ENCODE data around the gene TNFRSF8. TPM values are rescaled to one million over a fixed set of nuclear protein-coding genes. Genes with fewer than 3 reads are reported as not detected.

TNFRSF8 gene
- total RNA-seq, 1 experiment from 2014 or later: 20.8 TPM

DNA sequence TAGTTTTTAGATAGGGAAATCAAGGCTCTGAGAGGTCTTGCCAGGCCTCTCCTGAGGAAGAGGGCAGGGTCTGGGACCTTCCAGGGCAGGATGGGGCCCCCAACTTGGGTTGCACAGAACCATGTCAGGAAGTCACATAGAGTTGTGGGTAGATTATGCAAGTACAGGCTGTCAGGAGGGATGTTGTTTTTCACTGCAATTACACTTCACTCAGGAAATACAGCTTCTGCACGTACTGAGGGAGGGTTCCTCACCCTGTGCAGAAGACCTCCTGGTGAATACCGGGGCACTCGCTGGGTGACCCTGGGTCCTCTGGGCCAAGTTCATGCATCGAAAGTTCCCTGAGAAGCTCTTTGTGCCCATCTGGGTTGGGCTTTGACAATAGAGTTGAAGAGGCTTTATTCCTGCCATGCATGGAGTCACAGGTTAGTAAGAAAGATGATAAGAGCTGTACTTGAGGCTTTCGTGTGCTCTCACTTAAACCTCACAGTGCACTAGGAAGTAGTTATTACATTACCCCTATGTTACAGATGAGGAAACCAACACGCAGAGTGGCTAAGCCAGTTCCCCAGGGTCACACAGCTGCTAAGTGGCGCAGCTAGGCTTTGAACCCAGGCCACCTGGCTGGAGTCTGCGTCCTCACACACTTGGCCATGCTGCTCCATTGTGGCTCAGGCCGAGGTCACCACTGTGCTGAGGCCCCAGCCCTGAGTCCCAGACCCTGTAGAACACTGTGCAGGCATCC lies 87.5 kb downstream of the TNFRSF8 start:
- Mint-ChIP-seq H3K27ac (no peak overlapping the region), H3K4me1 (peaks cover 8% of the 10 kb centered on the region), H3K9me3 (peaks cover 3% of the 10 kb centered on the region; the same call in 1 of the 2 replicates), H3K4me3 (no peak overlapping the region), H3K36me3 (no peaks in the 10 kb centered on the region), H3K27me3 (ENCODE audit: low read depth) (peaks cover 16% of the 10 kb centered on the region)
- POLR2A ChIA-PET: no interaction called here
- CTCF ChIA-PET: interaction anchor here (0.6 to 3.3 kb wide), 6 partner anchors 26 to 506 kb away, joined by 3 to 15 read pairs (median 7); no protein-coding TSS in a partner anchor
- TF ChIP-seq, protein P1, sequence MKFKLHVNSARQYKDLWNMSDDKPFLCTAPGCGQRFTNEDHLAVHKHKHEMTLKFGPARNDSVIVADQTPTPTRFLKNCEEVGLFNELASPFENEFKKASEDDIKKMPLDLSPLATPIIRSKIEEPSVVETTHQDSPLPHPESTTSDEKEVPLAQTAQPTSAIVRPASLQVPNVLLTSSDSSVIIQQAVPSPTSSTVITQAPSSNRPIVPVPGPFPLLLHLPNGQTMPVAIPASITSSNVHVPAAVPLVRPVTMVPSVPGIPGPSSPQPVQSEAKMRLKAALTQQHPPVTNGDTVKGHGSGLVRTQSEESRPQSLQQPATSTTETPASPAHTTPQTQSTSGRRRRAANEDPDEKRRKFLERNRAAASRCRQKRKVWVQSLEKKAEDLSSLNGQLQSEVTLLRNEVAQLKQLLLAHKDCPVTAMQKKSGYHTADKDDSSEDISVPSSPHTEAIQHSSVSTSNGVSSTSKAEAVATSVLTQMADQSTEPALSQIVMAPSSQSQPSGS (CRISPR knock-in tag; IDR thresholded peaks at IDR 0.05; ENCODE audit: borderline replicate concordance, low read depth): no peak
- no peak for TF ChIP-seq ESRRA (CRISPR knock-in tag; IDR thresholded peaks at IDR 0.05; ENCODE audit: borderline replicate concordance)
- no peak for TF ChIP-seq FOXP1 (CRISPR knock-in tag; IDR thresholded peaks at IDR 0.05; ENCODE audit: borderline replicate concordance)
- TF ChIP-seq CREB1 (CRISPR knock-in tag; IDR thresholded peaks at IDR 0.05): no peak
- TF ChIP-seq GTF2I (CRISPR knock-in tag; conservative IDR thresholded peaks at IDR 0.05): no peak
- TF ChIP-seq, protein P2, sequence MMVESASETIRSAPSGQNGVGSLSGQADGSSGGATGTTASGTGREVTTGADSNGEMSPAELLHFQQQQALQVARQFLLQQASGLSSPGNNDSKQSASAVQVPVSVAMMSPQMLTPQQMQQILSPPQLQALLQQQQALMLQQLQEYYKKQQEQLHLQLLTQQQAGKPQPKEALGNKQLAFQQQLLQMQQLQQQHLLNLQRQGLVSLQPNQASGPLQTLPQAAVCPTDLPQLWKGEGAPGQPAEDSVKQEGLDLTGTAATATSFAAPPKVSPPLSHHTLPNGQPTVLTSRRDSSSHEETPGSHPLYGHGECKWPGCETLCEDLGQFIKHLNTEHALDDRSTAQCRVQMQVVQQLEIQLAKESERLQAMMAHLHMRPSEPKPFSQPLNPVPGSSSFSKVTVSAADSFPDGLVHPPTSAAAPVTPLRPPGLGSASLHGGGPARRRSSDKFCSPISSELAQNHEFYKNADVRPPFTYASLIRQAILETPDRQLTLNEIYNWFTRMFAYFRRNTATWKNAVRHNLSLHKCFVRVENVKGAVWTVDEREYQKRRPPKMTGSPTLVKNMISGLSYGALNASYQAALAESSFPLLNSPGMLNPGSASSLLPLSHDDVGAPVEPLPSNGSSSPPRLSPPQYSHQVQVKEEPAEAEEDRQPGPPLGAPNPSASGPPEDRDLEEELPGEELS (CRISPR knock-in tag; IDR thresholded peaks at IDR 0.05): no peak
- DNase-seq (ENCODE audit: low spot score): no peak
- ATAC-seq: no peak

DNA sequence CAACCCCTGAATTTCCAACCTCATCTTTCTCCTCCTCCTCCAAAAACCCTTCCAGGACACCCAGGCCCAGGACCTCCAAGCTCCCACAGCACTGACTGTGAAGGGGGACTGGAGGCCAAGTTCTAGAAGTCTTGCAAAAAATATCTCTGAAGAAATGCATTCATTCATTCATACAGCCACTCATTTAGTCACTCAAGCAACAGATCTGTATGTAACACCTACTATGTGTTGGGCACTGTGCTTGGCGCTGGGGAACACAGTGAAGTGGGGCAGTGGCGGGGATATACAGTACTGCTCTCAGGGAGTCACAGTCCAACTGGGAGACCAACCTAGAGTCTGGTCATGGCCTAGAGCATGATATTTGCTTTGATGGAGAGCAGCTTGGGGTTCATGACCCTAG lies 88.4 kb downstream of the TNFRSF8 start:
- Mint-ChIP-seq H3K9me3 (peaks cover 3% of the 10 kb centered on the region; the same call in 1 of the 2 replicates), H3K4me3 (no peak overlapping the region)

DNA sequence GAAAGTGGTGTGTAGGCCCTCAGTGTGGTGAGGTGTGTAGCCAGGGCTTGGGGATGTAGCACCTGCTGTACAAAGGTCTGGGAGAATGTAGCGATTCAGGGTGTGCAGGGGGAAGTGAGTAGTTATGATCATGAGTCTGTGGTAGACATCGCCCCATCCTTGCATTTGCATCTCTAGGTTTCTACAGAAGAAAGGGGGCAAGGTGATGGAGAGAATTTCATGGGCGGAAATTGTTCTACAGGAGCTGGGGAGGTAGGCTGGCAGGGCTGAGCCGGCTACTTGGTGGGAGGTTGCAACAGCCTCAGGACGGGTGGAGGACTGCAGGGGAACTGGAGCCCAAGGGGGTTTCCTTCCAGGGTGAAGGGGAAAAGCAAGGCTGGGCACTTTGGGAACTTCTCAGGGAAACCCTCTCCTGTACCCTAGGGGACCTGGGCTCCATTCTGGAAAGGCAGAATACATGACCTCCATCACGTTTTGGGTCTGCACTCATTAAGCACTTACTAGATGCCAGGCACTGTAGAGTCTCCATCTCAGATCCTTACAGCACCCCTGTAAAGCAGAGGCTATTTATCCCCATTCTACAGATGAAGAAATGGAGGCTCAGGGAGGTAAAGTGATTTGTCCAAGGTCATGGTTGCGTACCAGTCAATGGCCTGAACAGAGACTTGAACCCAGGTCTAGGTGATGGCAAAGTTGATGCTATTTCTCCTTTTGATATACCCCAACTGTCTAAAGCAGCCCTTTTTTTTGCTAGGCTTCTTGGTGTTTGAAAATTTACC lies 89.2 kb downstream of the TNFRSF8 start:
- Mint-ChIP-seq H3K4me3 (no peak overlapping the region), H3K9me3 (peaks cover 3% of the 10 kb centered on the region; the same call in 1 of the 2 replicates), H3K27ac (no peak overlapping the region), H3K4me1 (0 out of 2 replicates have a peak, but pooled peaks cover under 1% of the 10 kb centered on the region), H3K36me3 (no peaks in the 10 kb centered on the region), H3K27me3 (ENCODE audit: low read depth) (peaks cover 16% of the 10 kb centered on the region)
- ChIA-PET CTCF (interaction anchor here (2.1 to 3.1 kb wide), 2 partner anchors 28 to 44 kb away, joined by 11 to 15 read pairs; no protein-coding TSS in a partner anchor), POLR2A (no interaction called here)
- TF ChIP-seq CREM (CRISPR knock-in tag; IDR thresholded peaks at IDR 0.05) (no peak), NR3C1 (CRISPR knock-in tag; conservative IDR thresholded peaks at IDR 0.05; ENCODE audit: low read depth) (no peak), MYBL2 (CRISPR knock-in tag; IDR thresholded peaks at IDR 0.05) (no peak), HMGA2 (CRISPR knock-in tag; IDR thresholded peaks at IDR 0.05) (no peak)
- TF ChIP-seq, protein P3, sequence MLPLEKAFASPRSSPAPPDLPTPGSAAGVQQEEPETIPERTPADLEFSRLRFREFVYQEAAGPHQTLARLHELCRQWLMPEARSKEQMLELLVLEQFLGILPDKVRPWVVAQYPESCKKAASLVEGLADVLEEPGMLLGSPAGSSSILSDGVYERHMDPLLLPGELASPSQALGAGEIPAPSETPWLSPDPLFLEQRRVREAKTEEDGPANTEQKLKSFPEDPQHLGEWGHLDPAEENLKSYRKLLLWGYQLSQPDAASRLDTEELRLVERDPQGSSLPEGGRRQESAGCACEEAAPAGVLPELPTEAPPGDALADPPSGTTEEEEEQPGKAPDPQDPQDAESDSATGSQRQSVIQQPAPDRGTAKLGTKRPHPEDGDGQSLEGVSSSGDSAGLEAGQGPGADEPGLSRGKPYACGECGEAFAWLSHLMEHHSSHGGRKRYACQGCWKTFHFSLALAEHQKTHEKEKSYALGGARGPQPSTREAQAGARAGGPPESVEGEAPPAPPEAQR (CRISPR knock-in tag; IDR thresholded peaks at IDR 0.05): no peak
- TF ChIP-seq, protein P1 (CRISPR knock-in tag; IDR thresholded peaks at IDR 0.05; ENCODE audit: borderline replicate concordance, low read depth): no peak
- DNase-seq (ENCODE audit: low spot score) (no peak), ATAC-seq (no peak)

More for the DNA sequence above, 88.4 kb downstream of the TNFRSF8 start:
- no peaks in the 10 kb centered on the region for H3K36me3 Mint-ChIP-seq
- no peak for TF ChIP-seq CREM (CRISPR knock-in tag; IDR thresholded peaks at IDR 0.05)
- TF ChIP-seq MYBL2 (CRISPR knock-in tag; IDR thresholded peaks at IDR 0.05): no peak
- H3K27me3 Mint-ChIP-seq (ENCODE audit: low read depth): peaks cover 16% of the 10 kb centered on the region
- POLR2A ChIA-PET: no interaction called here
- no peak for ATAC-seq
- peaks cover 7% of the 10 kb centered on the region for H3K4me1 Mint-ChIP-seq
- DNase-seq (ENCODE audit: low spot score): no peak
- H3K27ac Mint-ChIP-seq: no peak overlapping the region
- CTCF ChIA-PET: interaction anchor here (3.1 to 3.3 kb wide), 2 partner anchors 27 to 45 kb away, joined by 13 to 15 read pairs; no protein-coding TSS in a partner anchor
